Thyroid gland (tissue), 4 donors: Measurements from ENCODE around the gene TAF3. TPM values are rescaled to one million over a fixed set of nuclear protein-coding genes. Genes with fewer than 3 reads are reported as not detected.

ENCODE experiments used
- DNase-seq, 2 donors: peaks; one replicate each; pipeline ENCODE4 v3.0.0-alpha.2; 2019
- H3K27ac ChIP-seq, 3 donors: fragments of 200-600 bp; sonication (generic); 1 replicate in 2 of 3; 2 replicates in 1 of 3; pipeline ENCODE4 v1.5.1; 2016 to 2019; ENCODE audit warnings: mild to moderate bottlenecking in 1 of 3, moderate library complexity in 1 of 3
- H3K27me3 ChIP-seq: fragments of 200-600 bp; sonication (generic); one replicate; pipeline ENCODE4 v1.5.1; 2019
- H3K36me3 ChIP-seq, 2 donors: fragments of 200-600 bp; sonication (generic); one replicate each; pipeline ENCODE4 v1.5.1; 2016 to 2019
- H3K4me1 ChIP-seq, 2 donors: fragments of 200-600 bp; sonication (generic); one replicate each; pipeline ENCODE4 v1.5.1; 2017 to 2019
- H3K4me3 ChIP-seq, 3 donors: fragments of 200-600 bp; sonication (generic); replicated peaks in 1 of 3; 1 replicate in 2 of 3; 2 replicates in 1 of 3; pipeline ENCODE4 v1.5.1; 2016; ENCODE audit warnings: mild to moderate bottlenecking in 1 of 3
- H3K9me3 ChIP-seq: fragments of 200-600 bp; sonication (generic); one replicate; pipeline ENCODE4 v1.5.1; 2017
- POLR2A ChIP-seq, 2 donors: fragments of 450-650 bp; IDR thresholded peaks; one replicate each; pipeline ENCODE4 v1.6.1; 2017; ENCODE audit warnings: antibody characterized with exemption in 2 of 2, mild to moderate bottlenecking in 2 of 2, moderate library complexity in 1 of 2
- WGBS, 2 donors: methylation state at CpG; one replicate each; pipeline ENCODE4 v1.1.5; 2017; 5-methylcytosine and 5-hydroxymethylcytosine counted together
- intact Hi-C: fragments of 100-400 bp; cut with DNase I; formaldehyde crosslinking; loops from one replicate; pipeline ENCODE4 v1.15.1; 2023
- total RNA-seq, 4 donors: library from RNA; depleted of rRNA; stranded (reverse); fragments of >200 nt; gene quantifications; one replicate each; pipeline ENCODE4 v1.2.3, GENCODE V29; 2016
- TF ChIP-seq, protein P1 (sequence below), 6 experiments: fragments of 200-600 bp in 3 of 6; fragments of 450-650 bp in 3 of 6; sonication (generic) in 3 of 6; IDR thresholded peaks; one replicate each; pipeline ENCODE4 v1.5.1; 2016 to 2019; ENCODE audit warnings: antibody characterized with exemption in 6 of 6, mild to moderate bottlenecking in 2 of 6, inconsistent platforms in 1 of 6, moderate library complexity in 1 of 6

TAF3 gene
- total RNA-seq, 4 donors from 2014 or later: 6.7 to 11.0 (median 8.6) TPM

DNA sequence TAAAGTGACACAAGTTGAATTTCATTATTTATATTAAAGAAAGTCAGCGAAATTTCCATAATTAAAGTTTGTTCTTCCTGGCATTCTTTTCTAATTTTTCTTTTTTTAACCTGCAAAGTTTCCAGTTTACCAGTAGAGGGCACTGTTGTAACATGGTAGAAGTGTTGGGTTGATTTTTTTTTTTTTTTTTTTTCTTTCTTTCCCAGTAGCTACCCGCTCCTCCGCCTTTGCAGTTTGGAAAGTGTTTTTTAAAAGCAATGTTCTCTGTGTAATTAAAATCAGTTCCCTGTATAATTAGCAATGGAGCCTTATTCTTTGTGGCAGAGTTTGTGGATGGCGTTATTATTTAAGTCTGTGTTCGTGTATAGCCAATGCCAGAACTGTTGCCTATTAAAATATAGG, 53.7 kb downstream of the TAF3 start:
- no peak for TF ChIP-seq POLR2A (IDR thresholded peaks at IDR 0.05)
- TF ChIP-seq, protein P1, sequence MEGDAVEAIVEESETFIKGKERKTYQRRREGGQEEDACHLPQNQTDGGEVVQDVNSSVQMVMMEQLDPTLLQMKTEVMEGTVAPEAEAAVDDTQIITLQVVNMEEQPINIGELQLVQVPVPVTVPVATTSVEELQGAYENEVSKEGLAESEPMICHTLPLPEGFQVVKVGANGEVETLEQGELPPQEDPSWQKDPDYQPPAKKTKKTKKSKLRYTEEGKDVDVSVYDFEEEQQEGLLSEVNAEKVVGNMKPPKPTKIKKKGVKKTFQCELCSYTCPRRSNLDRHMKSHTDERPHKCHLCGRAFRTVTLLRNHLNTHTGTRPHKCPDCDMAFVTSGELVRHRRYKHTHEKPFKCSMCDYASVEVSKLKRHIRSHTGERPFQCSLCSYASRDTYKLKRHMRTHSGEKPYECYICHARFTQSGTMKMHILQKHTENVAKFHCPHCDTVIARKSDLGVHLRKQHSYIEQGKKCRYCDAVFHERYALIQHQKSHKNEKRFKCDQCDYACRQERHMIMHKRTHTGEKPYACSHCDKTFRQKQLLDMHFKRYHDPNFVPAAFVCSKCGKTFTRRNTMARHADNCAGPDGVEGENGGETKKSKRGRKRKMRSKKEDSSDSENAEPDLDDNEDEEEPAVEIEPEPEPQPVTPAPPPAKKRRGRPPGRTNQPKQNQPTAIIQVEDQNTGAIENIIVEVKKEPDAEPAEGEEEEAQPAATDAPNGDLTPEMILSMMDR (IDR thresholded peaks at IDR 0.05): peak; percentile 7 to 97 (median 68)
- DNase-seq: no peak
- Histone ChIP-seq H3K27me3 (no peaks in the 10 kb centered on the region), H3K4me3 (peak overlapping the region in 1 of 3 donors; percentile 13), H3K4me1 (no peaks in the 10 kb centered on the region), H3K36me3 (no peaks in the 10 kb centered on the region), H3K9me3 (no peaks in the 10 kb centered on the region), H3K27ac (no peak overlapping the region)
- intact Hi-C loops: loop anchor here (5.0 to 10.0 kb wide), 2 partner anchors 1003 to 1335 kb away; no protein-coding TSS in a partner anchor
- WGBS, 2 donors: 10 to 11% methylated on average over 5 of the region's 5 CpGs

DNA sequence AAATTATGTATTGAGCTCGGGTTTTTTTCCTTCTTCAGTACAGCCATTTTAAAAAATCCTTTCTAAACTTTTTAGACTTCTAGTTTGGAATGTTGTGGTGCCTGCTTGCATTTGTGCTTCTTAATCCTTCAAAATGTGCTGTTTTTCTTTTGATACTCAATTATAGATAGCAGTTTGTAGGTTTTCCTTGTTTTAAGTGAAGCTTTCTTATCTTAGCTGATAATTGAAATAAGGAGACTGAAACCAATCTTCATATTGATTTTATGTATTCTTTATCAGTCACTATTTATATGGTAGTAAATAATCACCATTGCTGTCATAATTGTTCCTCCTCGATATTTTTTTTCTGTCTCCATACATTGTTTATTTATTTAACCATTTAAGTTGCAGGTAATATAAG, 56.6 kb downstream of the TAF3 start:
- H3K27me3 ChIP-seq: no peaks in the 10 kb centered on the region
- H3K9me3 ChIP-seq: no peaks in the 10 kb centered on the region
- WGBS, 2 donors: 84 to 87% methylated on average over 2 of the region's 2 CpGs
- TF ChIP-seq, protein P1 (IDR thresholded peaks at IDR 0.05): no peak
- TF ChIP-seq POLR2A (IDR thresholded peaks at IDR 0.05): no peak
- H3K36me3 ChIP-seq: no peaks in the 10 kb centered on the region
- intact Hi-C loops: loop anchor here (5.0 to 10.0 kb wide), 3 partner anchors 1000 to 1427 kb away; no protein-coding TSS in a partner anchor
- H3K27ac ChIP-seq: no peak overlapping the region
- DNase-seq: no peak
- no peak overlapping the region for H3K4me3 ChIP-seq
- H3K4me1 ChIP-seq: no peaks in the 10 kb centered on the region

DNA sequence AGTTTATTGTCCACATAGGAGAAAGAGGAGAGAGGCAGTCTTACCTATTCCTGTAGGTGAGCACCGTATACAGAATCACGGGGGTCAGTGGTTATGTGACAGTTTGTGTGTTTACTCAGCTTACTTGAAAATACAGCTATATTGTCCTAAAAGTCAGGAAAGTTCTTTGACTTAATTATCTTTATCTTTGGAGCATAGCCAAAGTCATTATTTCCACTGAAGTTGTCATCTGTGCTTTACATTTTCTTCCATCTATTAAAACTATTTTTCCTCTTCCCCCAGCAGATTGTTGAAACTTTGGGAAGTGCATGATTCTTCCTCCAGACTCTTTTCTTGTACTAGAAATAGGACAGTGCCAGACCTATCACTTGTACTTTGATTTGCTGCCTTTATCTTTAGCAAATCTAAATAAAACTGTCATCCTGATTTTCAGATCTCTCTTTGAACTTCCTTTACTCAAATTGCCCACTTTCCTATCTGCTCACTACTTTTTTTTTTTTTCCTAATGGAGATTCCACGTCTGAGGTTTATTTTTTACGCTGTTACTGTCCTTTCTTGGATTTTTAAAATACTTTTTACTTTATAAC, 58.3 kb downstream of the TAF3 start:
- Histone ChIP-seq H3K4me3 (no peak overlapping the region), H3K9me3 (no peaks in the 10 kb centered on the region), H3K27me3 (no peaks in the 10 kb centered on the region), H3K4me1 (no peaks in the 10 kb centered on the region), H3K27ac (no peak overlapping the region), H3K36me3 (no peaks in the 10 kb centered on the region)
- intact Hi-C loops: loop anchor here (5.0 to 10.0 kb wide), 2 partner anchors 998 to 1426 kb away; no protein-coding TSS in a partner anchor
- WGBS, 2 donors: 46 to 78% methylated on average over 4 of the region's 4 CpGs
- DNase-seq: no peak
- TF ChIP-seq, protein P1 (IDR thresholded peaks at IDR 0.05): no peak
- no peak for TF ChIP-seq POLR2A (IDR thresholded peaks at IDR 0.05)

DNA sequence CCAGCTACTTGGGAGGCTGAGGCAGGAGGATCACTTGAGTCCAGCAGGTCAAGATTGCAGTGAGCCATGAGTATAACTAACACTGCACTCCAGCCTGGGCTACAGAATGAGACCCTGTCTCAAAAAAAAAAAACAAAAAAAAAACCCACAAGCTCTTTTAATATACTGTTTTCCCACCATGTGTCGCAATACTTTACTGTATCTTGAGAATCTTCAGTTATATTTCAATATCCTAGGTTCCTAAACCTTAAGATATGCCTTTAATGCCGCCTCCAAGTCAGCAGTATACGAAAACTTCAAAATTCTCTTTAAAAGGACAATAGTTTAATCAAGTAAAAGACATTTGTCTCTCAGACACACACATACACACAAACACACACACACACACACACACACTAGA, 62.8 kb downstream of the TAF3 start:
- Histone ChIP-seq H3K36me3 (no peaks in the 10 kb centered on the region), H3K4me3 (no peak overlapping the region), H3K27ac (no peak overlapping the region), H3K27me3 (no peaks in the 10 kb centered on the region), H3K4me1 (no peaks in the 10 kb centered on the region), H3K9me3 (no peaks in the 10 kb centered on the region)
- DNase-seq: no peak
- intact Hi-C loops: no loop called here
- WGBS, 2 donors: 96 to 97% methylated on average over 3 of the region's 3 CpGs
- TF ChIP-seq POLR2A (IDR thresholded peaks at IDR 0.05): no peak
- TF ChIP-seq, protein P1 (IDR thresholded peaks at IDR 0.05): no peak

- H3K4me1 ChIP-seq: no peaks in the 10 kb centered on the region
- intact Hi-C loops: no loop called here
- 97 to 100% methylated on average over 2 of the region's 2 CpGs for WGBS, 2 donors
- no peaks in the 10 kb centered on the region for H3K36me3 ChIP-seq
- H3K27ac ChIP-seq: no peak overlapping the region
- no peaks in the 10 kb centered on the region for H3K9me3 ChIP-seq
- TF ChIP-seq, protein P1 (IDR thresholded peaks at IDR 0.05): no peak
- no peak for TF ChIP-seq POLR2A (IDR thresholded peaks at IDR 0.05)
- no peaks in the 10 kb centered on the region for H3K27me3 ChIP-seq
- DNase-seq: no peak
- no peak overlapping the region for H3K4me3 ChIP-seq
These were observed 67.8 kb downstream of the TAF3 start for GRCh38 chr10:7886056-7886455.
